PC-9 (cell line): ENCODE results near the gene XRCC6. TPM values are rescaled to one million over a fixed set of nuclear protein-coding genes. Genes with fewer than 3 reads are reported as not detected.

ENCODE experiments used
- BruUV-seq: library from RNA; stranded (reverse); fragments of 400-500 nt; replicated peaks from 2 replicates; lab custom pipeline; 2021; lab: Mats Ljungman, UMichigan
- CTCF ChIA-PET: fragments of 300-600 bp; sonication (Branson Sonifier 250); formaldehyde crosslinking; loops from one replicate; lab custom pipeline; 2022; ENCODE audit warnings: antibody characterized with exemption; lab: Charles Lee
- POLR2A ChIA-PET: fragments of 300-600 bp; sonication (Branson Sonifier 250); formaldehyde crosslinking; loops from one replicate; lab custom pipeline; 2022; ENCODE audit warnings: antibody characterized with exemption; ENCODE audit not compliant: unreplicated experiment; lab: Charles Lee
- DNase-seq, 2 experiments: peaks; one replicate each; pipeline versions ENCODE4 v3.0.0 to v3.0.0-alpha.2; 2015 to 2022; ENCODE audit warnings: mixed read lengths in 1 of 2
- H2AFZ ChIP-seq: fragments of 200-600 bp; sonication (generic); 2 replicates; pipeline ENCODE4 v1.8.1; 2017; ENCODE audit warnings: antibody characterized with exemption
- H3F3A ChIP-seq: fragments of 200-600 bp; sonication (generic); 2 replicates; pipeline ENCODE4 v1.8.1; 2017; ENCODE audit warnings: antibody characterized with exemption, mild to moderate bottlenecking, low read depth; ENCODE audit not compliant: insufficient read depth
- H3K27ac ChIP-seq: fragments of 200-600 bp; sonication (generic); 2 replicates; pipeline ENCODE4 v1.6.1; 2016; ENCODE audit warnings: mixed run types
- H3K27me3 ChIP-seq: fragments of 200-600 bp; sonication (generic); 2 replicates; pipeline ENCODE4 v1.6.1; 2016; ENCODE audit warnings: low read depth, mixed run types; ENCODE audit not compliant: insufficient read depth
- H3K36me3 ChIP-seq: fragments of 200-600 bp; sonication (generic); 2 replicates; pipeline ENCODE4 v1.6.1; 2016; ENCODE audit warnings: low read depth, mixed run types
- H3K4me1 ChIP-seq: fragments of 200-600 bp; sonication (generic); replicated peaks from 2 replicates; pipeline ENCODE4 v1.6.1; 2016; ENCODE audit warnings: mixed run types; ENCODE audit not compliant: insufficient read depth
- H3K4me2 ChIP-seq: fragments of 200-600 bp; sonication (generic); 2 replicates; pipeline ENCODE4 v1.6.1; 2017; ENCODE audit warnings: mixed run types
- H3K4me3 ChIP-seq: fragments of 200-600 bp; sonication (generic); 2 replicates; pipeline ENCODE4 v1.6.1; 2016; ENCODE audit warnings: mixed run types
- H3K79me2 ChIP-seq: fragments of 200-600 bp; sonication (generic); 2 replicates; pipeline ENCODE4 v1.6.1; 2017; ENCODE audit warnings: low read depth, mixed run types
- H3K9me2 ChIP-seq: fragments of 200-600 bp; sonication (generic); 2 replicates; pipeline ENCODE4 v1.8.1; 2017; ENCODE audit warnings: mild to moderate bottlenecking; ENCODE audit not compliant: insufficient read depth
- H3K9me3 ChIP-seq: fragments of 200-600 bp; sonication (generic); 2 replicates; pipeline ENCODE4 v1.8.1; 2016; ENCODE audit warnings: low read depth; ENCODE audit not compliant: insufficient read depth
- H4K20me1 ChIP-seq: fragments of 200-600 bp; sonication (generic); 2 replicates; pipeline ENCODE4 v1.8.1; 2017; ENCODE audit not compliant: insufficient read depth
- CTCF ChIP-seq: fragments of 200-600 bp; sonication (generic); conservative IDR thresholded peaks from 2 replicates; pipeline ENCODE4 v1.6.1; 2017; ENCODE audit warnings: mixed run types, antibody characterized with exemption, mild to moderate bottlenecking, moderate library complexity
- EZH2 ChIP-seq: fragments of 200-600 bp; sonication (generic); IDR thresholded peaks from 2 replicates; pipeline ENCODE4 v1.8.0; 2017; ENCODE audit warnings: antibody characterized with exemption, low read depth
- intact Hi-C: fragments of 100-400 bp; cut with micrococcal nuclease; formaldehyde crosslinking; loops from one replicate; pipeline ENCODE4 v1.10.0; 2022; ENCODE audit not compliant: unreplicated experiment
- total RNA-seq: library from RNA; stranded (reverse); gene quantifications from 2 replicates; pipeline ENCODE4 v1.2.3, GENCODE V29; 2021

The XRCC6 gene
- total RNA-seq, 1 experiment from 2014 or later: 486 TPM

DNA sequence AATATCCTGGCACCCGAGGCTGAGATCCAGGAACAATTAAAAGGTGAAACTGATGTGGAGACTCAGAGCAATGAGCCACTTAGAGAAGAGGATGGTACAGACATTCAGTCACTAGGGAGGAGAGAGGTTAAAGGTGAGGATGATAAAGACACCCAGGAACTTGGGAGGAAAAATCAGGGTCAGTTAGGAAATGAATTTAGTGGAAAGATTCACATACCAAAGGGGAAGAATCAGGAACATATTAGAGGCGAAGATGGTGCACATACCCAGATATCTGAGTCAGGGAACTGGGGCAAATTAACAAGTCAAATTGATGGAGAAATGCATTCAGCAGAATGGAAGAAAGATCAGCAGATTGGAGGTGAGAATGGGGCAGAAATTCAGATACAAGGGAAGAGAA, 74.1 kb downstream of the XRCC6 start:
- Histone ChIP-seq H3K4me2 (no peak overlapping the region), H3K9me3 (no peaks in the 10 kb centered on the region), H3F3A (peaks cover 11% of the 10 kb centered on the region; the same call in 1 of the 2 replicates), H3K27ac (no peak overlapping the region), H3K36me3 (no peaks in the 10 kb centered on the region), H4K20me1 (no peaks in the 10 kb centered on the region), H3K27me3 (no peaks in the 10 kb centered on the region), H3K4me1 (peaks cover 6% of the 10 kb centered on the region; the same call in 1 of the 2 replicates), H3K9me2 (no peaks in the 10 kb centered on the region), H3K4me3 (no peak overlapping the region), H3K79me2 (peaks cover under 1% of the 10 kb centered on the region; the same call in 1 of the 2 replicates), H2AFZ (no peak overlapping the region)
- ChIA-PET CTCF (no interaction called here), POLR2A (no interaction called here)
- TF ChIP-seq CTCF (no peak), EZH2 (no peak)
- BruUV-seq: no TSS peak
- intact Hi-C loops: loop anchor here (5.0 kb wide), 1 partner anchor 127 kb away; no protein-coding TSS in a partner anchor
- no peak for DNase-seq

GRCh38 chr22:41696703-41697102, 75.6 kb downstream of the XRCC6 start:
- peak overlapping the region; percentile 81; the same call in 1 of the 2 replicates for H3K4me2 ChIP-seq
- no peak overlapping the region for H3K27ac ChIP-seq
- ChIA-PET POLR2A (interaction anchor here (0.5 to 0.7 kb wide), 4 partner anchors 8 to 384 kb away, joined by 3 to 10 read pairs (median 3); partner anchors contain the start of genes SNU13 and SREBF2), CTCF (interaction anchor here (0.5 to 2.1 kb wide), 14 partner anchors 9 to 244 kb away, joined by 3 to 26 read pairs (median 7); partner anchors contain the start of genes CCDC134, SNU13 and TNFRSF13C)
- H2AFZ ChIP-seq: 0 out of 2 replicates have a peak overlapping the region, but pooled peaks have one; percentile 68
- H3F3A ChIP-seq: peaks cover 9% of the 10 kb centered on the region; the same call in 1 of the 2 replicates
- H3K79me2 ChIP-seq: no peaks in the 10 kb centered on the region
- H4K20me1 ChIP-seq: no peaks in the 10 kb centered on the region
- no peaks in the 10 kb centered on the region for H3K36me3 ChIP-seq
- H3K9me3 ChIP-seq: no peaks in the 10 kb centered on the region
- H3K4me3 ChIP-seq: no peak overlapping the region
- intact Hi-C loops: loop anchor here (1.0 to 5.0 kb wide), 5 partner anchors 30 to 245 kb away; no protein-coding TSS in a partner anchor
- H3K27me3 ChIP-seq: no peaks in the 10 kb centered on the region
- H3K9me2 ChIP-seq: no peaks in the 10 kb centered on the region
- no peak for DNase-seq
- H3K4me1 ChIP-seq: peaks cover 6% of the 10 kb centered on the region; the same call in 1 of the 2 replicates
- TF ChIP-seq EZH2: no peak
- no peak for TF ChIP-seq CTCF
- no TSS peak for BruUV-seq

- Histone ChIP-seq H3K4me1 (peaks cover 6% of the 10 kb centered on the region; the same call in 1 of the 2 replicates), H2AFZ (peak overlapping the region; percentile 68), H3K36me3 (no peaks in the 10 kb centered on the region), H3K9me3 (no peaks in the 10 kb centered on the region), H3K79me2 (no peaks in the 10 kb centered on the region), H4K20me1 (no peaks in the 10 kb centered on the region), H3K4me3 (peak overlapping the region; percentile 43; the same call in 1 of the 2 replicates), H3F3A (peaks cover 9% of the 10 kb centered on the region; the same call in 1 of the 2 replicates), H3K27me3 (no peaks in the 10 kb centered on the region), H3K4me2 (peak overlapping the region; percentile 81), H3K27ac (no peak overlapping the region), H3K9me2 (no peaks in the 10 kb centered on the region)
- ChIA-PET POLR2A (interaction anchor here (0.5 to 0.7 kb wide), 13 partner anchors 9 to 1570 kb away, joined by 3 to 17 read pairs (median 3); partner anchors contain the start of genes CCDC134, SNU13 and SREBF2), CTCF (interaction anchor here (0.5 to 2.1 kb wide), 24 partner anchors 8 to 243 kb away, joined by 3 to 26 read pairs (median 5); partner anchors contain the start of genes CCDC134, SNU13 and TNFRSF13C)
- intact Hi-C loops: loop anchor here (1.0 to 5.0 kb wide), 5 partner anchors 30 to 244 kb away; no protein-coding TSS in a partner anchor
- BruUV-seq: no TSS peak
- peak; percentile 70 to 92 for DNase-seq
- TF ChIP-seq CTCF (peak; percentile 100), EZH2 (no peak)
These were observed 76.2 kb downstream of the XRCC6 start for GRCh38 chr22:41697126-41697775.
